ENCODE data around the gene ADM.

GRCh38 chr11:10305964-10306918 lies 1.4 kb downstream of the ADM start:
- TF ChIP-seq, protein P1, sequence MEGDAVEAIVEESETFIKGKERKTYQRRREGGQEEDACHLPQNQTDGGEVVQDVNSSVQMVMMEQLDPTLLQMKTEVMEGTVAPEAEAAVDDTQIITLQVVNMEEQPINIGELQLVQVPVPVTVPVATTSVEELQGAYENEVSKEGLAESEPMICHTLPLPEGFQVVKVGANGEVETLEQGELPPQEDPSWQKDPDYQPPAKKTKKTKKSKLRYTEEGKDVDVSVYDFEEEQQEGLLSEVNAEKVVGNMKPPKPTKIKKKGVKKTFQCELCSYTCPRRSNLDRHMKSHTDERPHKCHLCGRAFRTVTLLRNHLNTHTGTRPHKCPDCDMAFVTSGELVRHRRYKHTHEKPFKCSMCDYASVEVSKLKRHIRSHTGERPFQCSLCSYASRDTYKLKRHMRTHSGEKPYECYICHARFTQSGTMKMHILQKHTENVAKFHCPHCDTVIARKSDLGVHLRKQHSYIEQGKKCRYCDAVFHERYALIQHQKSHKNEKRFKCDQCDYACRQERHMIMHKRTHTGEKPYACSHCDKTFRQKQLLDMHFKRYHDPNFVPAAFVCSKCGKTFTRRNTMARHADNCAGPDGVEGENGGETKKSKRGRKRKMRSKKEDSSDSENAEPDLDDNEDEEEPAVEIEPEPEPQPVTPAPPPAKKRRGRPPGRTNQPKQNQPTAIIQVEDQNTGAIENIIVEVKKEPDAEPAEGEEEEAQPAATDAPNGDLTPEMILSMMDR (conservative IDR thresholded peaks at IDR 0.05 in 1 of 2, IDR thresholded peaks at IDR 0.05 in 1 of 2; ENCODE audit: extremely low read depth in 1 of 2, insufficient read depth in 1 of 2, low read depth in 1 of 2, low read length in 2 of 2), result peak in 1 of 2 donors; percentile 1
- TF ChIP-seq EZH2 (IDR thresholded peaks at IDR 0.05; ENCODE audit: borderline replicate concordance, low read length), result no peak
